Measurements from ENCODE around the gene MYBPC2. TPM values are rescaled to one million over a fixed set of nuclear protein-coding genes. Genes with fewer than 3 reads are reported as not detected.

The MYBPC2 gene
- total RNA-seq, 1 experiment from 2014 or later: not detected

DNA sequence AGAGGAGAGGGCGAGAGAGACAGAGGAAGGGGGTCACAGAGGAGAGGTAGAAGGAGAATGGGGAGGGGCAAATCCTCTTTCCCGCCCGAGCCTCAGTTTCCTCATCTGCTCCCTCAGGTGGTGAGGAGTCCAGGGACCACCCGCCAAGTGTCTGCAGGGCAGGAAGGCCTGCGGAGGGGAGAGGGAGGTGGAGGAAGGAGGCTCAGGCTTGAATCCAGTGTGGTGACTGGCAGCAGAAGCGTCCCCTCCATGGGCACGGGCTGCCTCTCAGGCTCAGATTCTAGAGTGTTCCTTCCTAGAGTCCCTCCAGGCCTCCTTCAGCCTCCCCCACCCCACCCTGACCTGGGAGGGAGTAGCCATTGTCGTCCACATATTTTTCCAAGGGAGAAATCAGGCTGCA, 60.5 kb downstream of the MYBPC2 start:
- Histone ChIP-seq H3K9me3 (replicated peaks) (no peaks in the 10 kb centered on the region), H3K4me3 (no peak overlapping the region), H3K27ac (no peak overlapping the region), H3K36me3 (no peaks in the 10 kb centered on the region), H3K4me1 (replicated peaks) (no peaks in the 10 kb centered on the region), H3K27me3 (replicated peaks) (peaks cover 9% of the 10 kb centered on the region; the same call in 1 of the 2 replicates)
- no peak for DNase-seq (ENCODE audit: low read depth in 1 of 2, low spot score in 2 of 2)

DNA sequence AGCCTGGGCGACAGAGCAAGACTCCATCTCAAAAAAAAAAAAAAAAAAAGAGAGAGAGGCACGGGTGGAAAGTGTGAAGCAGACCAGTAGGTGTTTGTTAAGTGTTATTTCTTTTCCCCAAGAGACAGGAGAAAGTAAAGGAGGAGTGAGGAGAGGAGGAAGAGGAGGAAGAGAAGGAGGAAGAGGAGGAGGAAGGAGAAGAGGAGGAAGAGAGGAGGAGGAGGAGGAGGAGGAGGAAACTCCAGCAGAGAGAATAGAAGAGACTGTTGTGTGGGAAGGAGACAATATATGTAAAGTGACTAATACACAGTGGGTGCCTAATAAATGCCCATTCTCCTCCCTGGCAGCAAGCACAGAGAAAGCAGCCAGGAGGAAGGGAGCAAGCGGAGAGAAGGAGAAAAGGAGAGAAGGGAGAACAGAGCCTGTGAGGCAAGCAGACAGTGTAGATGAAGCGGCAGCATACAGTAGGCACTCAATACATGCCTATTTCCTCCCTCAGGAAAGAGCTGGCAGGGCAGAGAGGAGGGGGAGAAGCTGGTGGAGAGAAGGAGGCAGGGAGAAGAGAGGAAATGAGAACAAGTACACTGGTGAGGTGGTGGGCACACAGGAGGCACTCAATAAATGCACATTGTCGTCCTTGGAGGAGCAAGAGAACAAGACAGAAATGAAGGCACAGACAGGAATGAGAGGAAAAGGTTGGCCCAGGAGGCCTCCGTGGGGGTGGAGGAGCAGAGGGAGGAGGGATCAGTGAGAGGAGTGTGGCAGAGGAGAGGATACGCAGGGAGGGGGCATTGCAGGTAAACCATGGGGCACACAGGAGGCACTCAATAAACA, 61.7 kb downstream of the MYBPC2 start:
- H3K27ac ChIP-seq: no peak overlapping the region

DNA sequence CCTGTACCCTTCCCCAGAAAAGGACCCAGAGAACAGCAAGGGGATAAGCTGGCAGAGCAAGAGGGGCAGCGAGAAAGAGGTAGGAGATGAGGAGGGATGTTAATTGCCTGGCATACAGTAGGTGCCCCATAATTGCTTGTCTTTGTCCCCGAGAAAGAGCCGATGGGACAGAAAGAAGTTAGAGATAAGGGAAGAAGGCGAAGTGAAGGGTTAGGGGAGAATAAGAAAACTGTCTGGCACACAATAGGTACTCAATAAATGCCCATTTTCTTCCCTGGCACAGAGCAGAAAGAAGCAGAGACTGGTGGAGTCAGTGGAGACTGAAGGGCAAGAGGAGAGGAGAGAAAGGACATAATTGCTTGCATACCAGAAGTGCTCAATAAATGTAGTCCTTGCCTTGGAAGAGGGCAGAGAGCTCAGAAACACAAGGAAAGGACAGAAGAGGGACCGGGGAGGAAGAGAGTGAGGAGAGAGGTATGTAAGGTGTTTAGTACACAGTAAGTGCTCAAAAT, 62.4 kb downstream of the MYBPC2 start:
- no peak for DNase-seq (ENCODE audit: low read depth in 1 of 2, low spot score in 2 of 2)
- H3K4me1 ChIP-seq (replicated peaks): no peaks in the 10 kb centered on the region

More for the DNA sequence above, 61.7 kb downstream of the MYBPC2 start:
- DNase-seq (ENCODE audit: low read depth in 1 of 2, low spot score in 2 of 2): no peak
- Histone ChIP-seq H3K36me3 (no peaks in the 10 kb centered on the region), H3K9me3 (replicated peaks) (no peaks in the 10 kb centered on the region), H3K4me1 (replicated peaks) (no peaks in the 10 kb centered on the region), H3K27me3 (replicated peaks) (peaks cover 7% of the 10 kb centered on the region; the same call in 1 of the 2 replicates), H3K4me3 (no peak overlapping the region)

DNA sequence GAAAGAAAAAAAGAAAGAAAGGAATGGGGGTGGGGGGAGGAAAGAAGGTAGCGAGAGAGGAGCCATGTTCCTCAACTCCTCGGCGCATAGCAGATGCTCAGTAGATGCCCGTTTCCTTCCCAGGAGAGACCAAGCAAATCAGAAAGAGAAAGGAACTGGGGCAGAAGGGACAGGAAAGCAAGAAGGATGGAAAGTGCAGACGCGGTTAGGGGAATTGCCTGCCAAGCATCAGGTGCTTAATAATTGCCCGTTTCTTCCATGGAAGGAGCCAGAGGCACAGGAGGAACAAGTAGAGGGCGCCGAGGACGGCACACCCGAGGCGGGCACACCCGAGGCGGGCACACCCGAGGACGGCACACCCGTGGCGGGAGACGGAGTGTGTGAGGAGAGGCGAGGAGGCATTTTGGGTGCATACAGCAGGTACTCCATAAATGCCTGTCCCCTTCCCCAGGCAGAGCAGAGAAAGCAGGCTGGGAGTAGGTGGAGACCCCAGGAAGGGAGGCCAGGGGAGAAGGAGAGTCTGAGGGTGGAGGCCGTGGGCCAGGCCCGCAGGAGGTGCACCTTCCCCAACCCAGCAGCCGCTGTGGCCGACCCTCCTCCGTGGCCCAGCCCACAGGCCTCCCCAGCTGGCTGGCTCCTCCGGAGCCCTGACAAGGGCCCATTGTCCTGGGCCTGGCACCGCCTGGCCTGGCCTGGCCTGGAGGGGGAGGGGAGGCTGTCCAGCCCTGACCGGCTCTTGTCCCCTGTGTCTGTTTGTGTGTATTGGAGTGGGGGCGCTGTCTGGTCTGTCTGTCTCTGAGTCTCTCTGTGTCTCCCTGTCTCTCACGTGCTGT, 63.7 kb downstream of the MYBPC2 start:
- Histone ChIP-seq H3K4me3 (no peak overlapping the region), H3K27ac (no peak overlapping the region), H3K9me3 (replicated peaks) (no peaks in the 10 kb centered on the region), H3K27me3 (replicated peaks) (peaks cover 6% of the 10 kb centered on the region; the same call in 1 of the 2 replicates), H3K4me1 (replicated peaks) (no peaks in the 10 kb centered on the region), H3K36me3 (no peaks in the 10 kb centered on the region)
- DNase-seq (ENCODE audit: low read depth in 1 of 2, low spot score in 2 of 2): no peak

More for the DNA sequence above, 62.4 kb downstream of the MYBPC2 start:
- Histone ChIP-seq H3K4me3 (no peak overlapping the region), H3K36me3 (no peaks in the 10 kb centered on the region), H3K27me3 (replicated peaks) (peaks cover 6% of the 10 kb centered on the region; the same call in 1 of the 2 replicates), H3K27ac (no peak overlapping the region), H3K9me3 (replicated peaks) (no peaks in the 10 kb centered on the region)

DNA sequence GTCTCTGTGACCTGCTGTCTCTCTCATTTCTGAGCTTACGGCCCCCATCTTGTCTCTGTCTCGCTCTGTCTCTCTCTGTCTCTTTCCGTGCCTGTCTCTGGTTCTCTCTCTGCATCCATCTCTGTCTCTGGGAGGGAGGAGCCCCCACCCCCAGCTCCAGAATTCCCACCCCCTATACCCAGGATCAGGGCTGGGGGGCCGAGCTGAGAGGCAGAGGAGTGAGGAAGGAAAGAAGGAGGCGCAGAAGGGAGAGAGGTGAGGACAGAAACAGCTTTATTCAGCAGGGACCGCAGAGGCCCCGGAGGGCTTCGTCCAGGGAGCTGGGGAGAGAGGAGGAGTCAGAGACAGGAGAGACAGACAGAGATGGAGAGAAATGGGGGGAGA, 64.3 kb downstream of the MYBPC2 start:
- no peak for DNase-seq (ENCODE audit: low read depth in 1 of 2, low spot score in 2 of 2)
- Histone ChIP-seq H3K27ac (no peak overlapping the region), H3K4me3 (no peak overlapping the region)

DNA sequence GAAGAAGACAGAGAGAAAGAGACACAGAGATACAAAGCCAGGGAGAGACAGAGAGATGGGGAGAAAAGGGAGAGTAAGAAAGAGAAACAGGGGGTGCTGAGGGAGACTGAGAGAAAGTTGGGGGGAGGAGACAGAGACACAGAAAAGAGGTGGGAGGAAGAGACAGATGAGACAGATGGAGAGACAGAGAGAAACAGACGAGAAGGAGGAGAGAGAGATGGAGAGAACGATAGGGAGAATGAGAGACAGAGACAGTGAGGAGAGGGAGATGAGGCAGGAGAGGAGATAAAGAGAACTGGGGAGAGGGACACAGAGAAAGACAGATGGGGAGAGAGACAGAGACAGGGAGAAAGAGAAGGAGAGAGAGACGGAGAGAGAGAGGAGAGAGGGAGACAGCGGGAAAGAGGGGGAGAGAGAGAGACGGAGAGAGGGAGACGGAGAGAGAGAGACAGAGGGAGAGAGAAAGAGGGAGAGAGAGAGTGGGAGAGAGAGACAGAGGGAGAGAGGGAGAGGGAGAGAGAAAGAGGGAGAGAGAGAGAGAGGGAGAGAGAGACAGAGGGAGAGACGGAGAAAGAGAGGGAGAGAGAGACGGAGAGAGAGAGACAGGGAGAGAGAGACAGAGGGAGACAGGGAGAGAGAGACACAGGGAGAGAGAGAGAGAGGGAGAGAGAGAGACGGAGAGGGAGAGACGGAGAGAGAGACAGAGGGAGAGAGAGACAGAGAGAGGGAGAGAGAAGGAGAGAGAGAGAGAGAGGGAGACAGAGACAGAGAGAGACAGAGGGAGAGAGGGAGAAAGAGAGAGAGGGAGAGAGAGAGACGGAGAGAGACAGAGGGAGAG, 65.7 kb downstream of the MYBPC2 start:
- no peak for DNase-seq (ENCODE audit: low read depth in 1 of 2, low spot score in 2 of 2)
- H3K4me3 ChIP-seq: no peak overlapping the region
- H3K36me3 ChIP-seq: no peaks in the 10 kb centered on the region
- no peaks in the 10 kb centered on the region; the same call in 1 of the 2 replicates for H3K27me3 ChIP-seq (replicated peaks)
- no peaks in the 10 kb centered on the region for H3K4me1 ChIP-seq (replicated peaks)
- H3K9me3 ChIP-seq (replicated peaks): no peaks in the 10 kb centered on the region
- no peak overlapping the region for H3K27ac ChIP-seq

More for the DNA sequence above, 64.3 kb downstream of the MYBPC2 start:
- Histone ChIP-seq H3K27me3 (replicated peaks) (peaks cover 3% of the 10 kb centered on the region; the same call in 1 of the 2 replicates), H3K4me1 (replicated peaks) (no peaks in the 10 kb centered on the region), H3K9me3 (replicated peaks) (no peaks in the 10 kb centered on the region), H3K36me3 (no peaks in the 10 kb centered on the region)

DNA sequence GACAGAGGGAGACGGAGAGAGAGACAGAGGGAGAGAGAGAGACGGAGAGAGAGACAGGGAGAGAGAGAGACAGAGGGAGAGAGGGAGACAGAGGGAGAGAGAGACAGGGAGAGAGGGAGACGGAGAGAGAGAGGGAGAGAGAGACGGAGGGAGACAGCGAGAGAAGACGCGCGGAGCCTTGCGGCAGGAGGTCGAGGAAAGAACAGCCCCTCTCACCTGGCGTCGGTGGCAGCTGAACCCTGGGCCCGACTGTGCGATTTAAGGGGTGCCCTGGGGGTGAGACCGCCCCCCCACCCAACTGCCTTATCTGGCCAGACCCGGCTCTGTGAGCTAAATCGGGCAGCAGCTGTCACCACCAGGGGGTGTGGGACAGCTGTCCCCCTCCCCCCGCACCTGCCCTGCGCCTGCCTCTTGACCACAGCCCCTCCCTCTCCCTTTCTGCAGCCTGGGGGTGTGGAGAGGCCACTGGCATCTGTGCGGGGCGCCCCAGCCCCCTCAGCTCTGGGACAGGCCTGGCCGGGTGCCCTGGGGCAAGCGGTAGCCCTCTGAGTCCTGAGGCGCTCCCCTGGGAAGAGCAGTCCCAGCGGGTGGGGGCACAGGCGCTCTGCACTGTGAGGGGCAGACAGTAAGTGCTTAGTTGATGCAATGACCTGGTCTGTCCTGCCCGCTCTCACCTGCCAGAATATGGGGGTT, 67.5 kb downstream of the MYBPC2 start:
- Histone ChIP-seq H3K27me3 (replicated peaks) (no peaks in the 10 kb centered on the region; the same call in 1 of the 2 replicates), H3K9me3 (replicated peaks) (no peaks in the 10 kb centered on the region), H3K36me3 (no peaks in the 10 kb centered on the region), H3K4me3 (no peak overlapping the region), H3K27ac (no peak overlapping the region), H3K4me1 (replicated peaks) (no peaks in the 10 kb centered on the region)
- DNase-seq (ENCODE audit: low read depth in 1 of 2, low spot score in 2 of 2): no peak

DNA sequence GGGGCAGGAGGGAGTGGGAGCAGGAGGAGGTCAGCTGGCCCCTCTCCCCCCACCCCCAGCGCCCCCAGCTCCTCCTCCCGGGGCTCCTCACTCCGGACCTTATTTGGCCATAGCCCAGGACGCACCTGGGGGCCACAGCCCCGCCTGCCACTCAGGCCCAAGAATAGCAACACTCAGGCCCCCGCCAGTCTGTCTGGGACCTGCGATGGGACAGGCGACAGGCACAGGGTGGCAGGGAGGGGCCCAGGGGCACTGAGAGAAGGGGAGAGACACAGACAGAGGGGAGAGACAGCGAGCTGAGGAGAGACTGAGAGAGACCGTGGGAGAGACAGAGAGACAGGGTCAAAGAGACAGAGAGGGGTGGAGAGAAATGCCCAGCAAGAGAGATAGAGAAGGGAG, 68.1 kb downstream of the MYBPC2 start:
- DNase-seq (ENCODE audit: low read depth in 1 of 2, low spot score in 2 of 2): no peak
- Histone ChIP-seq H3K4me3 (no peak overlapping the region), H3K27me3 (replicated peaks) (no peaks in the 10 kb centered on the region; the same call in 1 of the 2 replicates), H3K27ac (no peak overlapping the region), H3K9me3 (replicated peaks) (no peaks in the 10 kb centered on the region), H3K4me1 (replicated peaks) (no peaks in the 10 kb centered on the region), H3K36me3 (no peaks in the 10 kb centered on the region)

DNA sequence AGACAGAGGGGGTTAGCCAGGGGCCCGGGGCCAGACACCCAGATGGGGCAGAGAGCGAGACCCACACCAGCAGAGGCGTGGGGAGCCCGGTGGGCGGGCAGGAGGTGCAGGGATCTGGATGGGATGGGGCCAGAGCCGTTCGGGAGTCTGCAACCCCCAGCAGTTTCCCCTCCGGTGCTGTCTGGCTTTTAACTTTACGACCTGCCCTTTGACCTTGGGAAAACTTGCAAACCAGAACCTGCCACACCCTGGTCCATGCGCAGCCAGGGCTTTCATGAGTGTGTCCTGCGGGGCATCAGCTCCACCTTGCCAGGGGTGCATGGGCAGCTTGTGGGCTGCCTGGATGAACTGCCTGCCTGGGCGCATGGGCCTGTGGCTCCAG, 68.5 kb downstream of the MYBPC2 start:
- Histone ChIP-seq H3K36me3 (no peaks in the 10 kb centered on the region), H3K9me3 (replicated peaks) (no peaks in the 10 kb centered on the region), H3K27ac (no peak overlapping the region), H3K27me3 (replicated peaks) (no peaks in the 10 kb centered on the region; the same call in 1 of the 2 replicates), H3K4me1 (replicated peaks) (no peaks in the 10 kb centered on the region), H3K4me3 (no peak overlapping the region)
- DNase-seq (ENCODE audit: low read depth in 1 of 2, low spot score in 2 of 2): no peak

DNA sequence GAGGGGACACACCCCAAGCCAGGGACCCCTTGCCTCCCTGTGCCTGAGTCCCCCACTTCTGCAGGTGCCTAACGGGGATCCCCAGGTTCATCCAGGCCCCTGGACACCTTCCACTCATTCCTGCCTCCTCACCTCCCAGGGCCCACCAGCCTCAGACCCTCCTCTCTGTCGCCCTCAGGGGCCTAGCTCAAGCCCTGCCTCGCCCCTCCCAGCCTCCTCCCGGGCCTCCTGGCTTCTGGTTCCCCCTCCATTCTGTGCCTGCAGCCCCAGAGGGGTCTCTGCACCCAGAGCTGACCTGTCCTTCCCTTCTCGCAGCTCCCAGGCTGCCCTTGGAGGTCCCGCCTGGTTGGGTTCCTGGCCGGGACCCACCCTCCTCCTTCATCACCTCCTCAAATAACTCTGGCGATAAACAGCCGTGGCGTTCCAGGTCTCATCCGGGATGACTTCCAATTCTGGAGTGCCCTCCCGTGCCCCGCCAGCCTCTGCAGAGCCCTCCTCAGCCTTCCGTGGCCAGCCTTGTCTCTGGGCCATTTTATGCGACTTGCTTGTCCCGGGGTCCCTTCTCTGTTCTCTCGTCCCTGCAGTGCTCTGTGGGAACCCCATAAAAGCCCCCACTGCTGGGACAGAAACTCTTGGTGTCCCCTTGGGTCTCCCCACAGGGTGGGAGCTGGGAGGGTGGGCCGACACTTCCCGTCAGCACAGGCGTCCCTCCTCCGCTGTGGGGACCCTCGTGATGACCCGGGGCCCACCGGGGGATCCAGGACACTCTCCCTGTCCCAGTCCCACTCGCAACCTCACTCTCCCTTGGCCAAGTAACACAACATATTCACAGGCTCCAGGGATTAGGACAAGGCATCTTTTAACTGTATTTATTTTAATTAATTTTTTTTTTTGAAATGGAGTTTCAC, 69.1 kb downstream of the MYBPC2 start:
- no peaks in the 10 kb centered on the region for H3K9me3 ChIP-seq (replicated peaks)
- no peaks in the 10 kb centered on the region for H3K4me1 ChIP-seq (replicated peaks)
- no peaks in the 10 kb centered on the region for H3K36me3 ChIP-seq
- no peak for DNase-seq (ENCODE audit: low read depth in 1 of 2, low spot score in 2 of 2)
- H3K27ac ChIP-seq: no peak overlapping the region
- no peak overlapping the region for H3K4me3 ChIP-seq
- H3K27me3 ChIP-seq (replicated peaks): no peaks in the 10 kb centered on the region; the same call in 1 of the 2 replicates

DNA sequence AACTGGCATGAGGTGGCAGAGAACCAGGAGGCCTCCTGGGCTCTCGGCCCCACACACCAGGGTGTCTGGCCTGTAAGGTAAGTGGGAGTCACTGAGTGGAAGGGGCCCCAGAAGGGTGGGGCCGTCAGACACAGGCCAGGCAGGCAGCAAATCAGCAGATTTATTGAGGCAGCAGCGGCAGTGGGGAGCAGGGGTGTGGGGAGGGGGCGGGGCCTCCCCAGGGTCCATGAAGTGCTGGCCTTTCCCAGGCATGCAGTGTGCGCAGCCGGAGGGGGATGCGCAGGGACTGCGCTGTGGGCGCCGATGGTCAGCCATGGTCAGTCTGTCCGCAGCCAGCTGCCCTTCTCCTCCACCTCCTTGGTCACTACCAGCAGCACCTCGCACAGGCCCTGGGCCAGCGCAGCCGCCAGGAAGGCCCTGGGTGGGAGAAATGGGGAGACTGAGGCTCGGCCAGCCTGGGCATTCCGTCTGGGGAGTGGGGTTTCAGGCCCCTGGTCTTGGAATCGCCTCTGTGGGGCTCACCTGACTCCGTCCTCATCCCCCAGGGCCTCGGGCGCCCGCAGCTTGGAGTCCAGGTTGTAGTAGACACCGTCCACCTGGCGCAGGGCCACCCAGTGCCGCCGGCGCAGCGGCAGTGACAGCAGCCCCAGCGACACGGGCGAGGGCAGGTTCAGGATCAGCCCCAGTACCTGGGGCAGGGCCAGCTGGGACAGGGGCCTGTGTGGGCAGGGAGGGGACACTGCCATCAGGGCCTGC, 73.3 kb downstream of the MYBPC2 start:
- Histone ChIP-seq H3K36me3 (0 out of 2 replicates have a peak, but pooled peaks cover 4% of the 10 kb centered on the region), H3K4me3 (no peak overlapping the region), H3K9me3 (replicated peaks) (no peaks in the 10 kb centered on the region), H3K4me1 (replicated peaks) (peaks cover 7% of the 10 kb centered on the region), H3K27ac (no peak overlapping the region), H3K27me3 (replicated peaks) (no peaks in the 10 kb centered on the region)
- DNase-seq (ENCODE audit: low read depth in 1 of 2, low spot score in 2 of 2): no peak

Measured in SJSA1 (cell line).